ENCODE results near the gene SLC25A20.

SLC25A20 gene

DNA sequence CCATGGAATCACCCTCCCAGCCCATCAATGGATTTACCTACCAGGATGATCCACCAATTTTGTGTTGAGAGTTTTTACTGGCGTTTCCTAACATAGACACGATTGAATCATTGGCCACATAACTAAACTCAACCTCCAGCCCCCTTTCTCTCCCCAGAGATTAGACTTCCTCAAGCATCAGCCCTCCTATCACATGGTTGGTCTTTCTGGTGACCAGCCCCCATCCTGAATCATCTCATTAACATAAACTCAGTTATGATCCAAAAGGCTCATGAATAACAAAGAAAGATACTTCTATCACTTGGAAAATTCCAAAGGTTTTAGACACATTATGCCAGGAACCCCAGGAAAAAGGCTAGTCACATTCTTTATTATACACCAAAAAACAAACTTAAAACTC is 72.2 kb downstream of the SLC25A20 start:
- H3K27ac ChIP-seq: no peak overlapping the region
- TF ChIP-seq CTCF (IDR thresholded peaks at IDR 0.05): no peak
- no peak for TF ChIP-seq ZFX (IDR thresholded peaks at IDR 0.05; ENCODE audit: borderline replicate concordance)

GRCh38 chr3:48820612-48821324 is 77.9 kb downstream of the SLC25A20 start:
- TF ChIP-seq ZFX (IDR thresholded peaks at IDR 0.05; ENCODE audit: borderline replicate concordance): no peak
- no peak for TF ChIP-seq CTCF (IDR thresholded peaks at IDR 0.05)
- H3K27ac ChIP-seq: no peak overlapping the region

GRCh38 chr3:48819234-48820221 is 79.2 kb downstream of the SLC25A20 start:
- TF ChIP-seq ZFX (IDR thresholded peaks at IDR 0.05; ENCODE audit: borderline replicate concordance) (no peak), CTCF (IDR thresholded peaks at IDR 0.05) (no peak)

GRCh38 chr3:48811524-48811923 is 87.2 kb downstream of the SLC25A20 start:
- H3K27ac ChIP-seq: peak overlapping the region; percentile 49
- TF ChIP-seq ZFX (IDR thresholded peaks at IDR 0.05; ENCODE audit: borderline replicate concordance): no peak
- TF ChIP-seq CTCF (IDR thresholded peaks at IDR 0.05): no peak

More at GRCh38 chr3:48819234-48820221, 79.2 kb downstream of the SLC25A20 start:
- H3K27ac ChIP-seq: no peak overlapping the region

All from 22Rv1 (cell line).